ENCODE results near the gene OR7C1. TPM values are rescaled to one million over a fixed set of nuclear protein-coding genes. Genes with fewer than 3 reads are reported as not detected.
"Not testable (repeated sequence)": the region's sequence is repeated elsewhere in the genome, so short reads cannot be mapped to it uniquely, and the experiment has no call there.

OR7C1 gene
- total and polyA plus RNA-seq, 2 experiments from 2014 or later, result 0.03 TPM; not detected in 1

DNA sequence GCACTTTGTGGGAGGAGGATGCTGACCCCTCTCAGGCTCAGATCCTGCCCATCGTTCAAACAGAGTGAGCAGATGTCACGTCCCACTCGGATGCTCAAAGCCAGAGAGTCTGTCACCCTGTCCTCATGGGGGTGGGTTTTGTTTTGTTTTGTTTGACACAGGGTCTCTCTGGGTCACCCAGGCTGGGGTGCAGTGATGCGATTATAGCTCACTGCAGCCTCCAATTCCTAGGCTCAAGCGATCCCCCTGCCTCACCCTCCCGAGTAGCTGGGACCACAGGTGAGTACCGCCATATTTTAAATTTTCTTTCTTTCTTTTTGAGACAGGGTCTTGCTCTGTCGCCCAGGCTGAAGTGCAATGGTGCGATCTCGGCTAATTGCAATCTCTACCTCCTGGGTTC, 60.6 kb downstream of the OR7C1 start (continued):
- TF ChIP-seq, protein P1, sequence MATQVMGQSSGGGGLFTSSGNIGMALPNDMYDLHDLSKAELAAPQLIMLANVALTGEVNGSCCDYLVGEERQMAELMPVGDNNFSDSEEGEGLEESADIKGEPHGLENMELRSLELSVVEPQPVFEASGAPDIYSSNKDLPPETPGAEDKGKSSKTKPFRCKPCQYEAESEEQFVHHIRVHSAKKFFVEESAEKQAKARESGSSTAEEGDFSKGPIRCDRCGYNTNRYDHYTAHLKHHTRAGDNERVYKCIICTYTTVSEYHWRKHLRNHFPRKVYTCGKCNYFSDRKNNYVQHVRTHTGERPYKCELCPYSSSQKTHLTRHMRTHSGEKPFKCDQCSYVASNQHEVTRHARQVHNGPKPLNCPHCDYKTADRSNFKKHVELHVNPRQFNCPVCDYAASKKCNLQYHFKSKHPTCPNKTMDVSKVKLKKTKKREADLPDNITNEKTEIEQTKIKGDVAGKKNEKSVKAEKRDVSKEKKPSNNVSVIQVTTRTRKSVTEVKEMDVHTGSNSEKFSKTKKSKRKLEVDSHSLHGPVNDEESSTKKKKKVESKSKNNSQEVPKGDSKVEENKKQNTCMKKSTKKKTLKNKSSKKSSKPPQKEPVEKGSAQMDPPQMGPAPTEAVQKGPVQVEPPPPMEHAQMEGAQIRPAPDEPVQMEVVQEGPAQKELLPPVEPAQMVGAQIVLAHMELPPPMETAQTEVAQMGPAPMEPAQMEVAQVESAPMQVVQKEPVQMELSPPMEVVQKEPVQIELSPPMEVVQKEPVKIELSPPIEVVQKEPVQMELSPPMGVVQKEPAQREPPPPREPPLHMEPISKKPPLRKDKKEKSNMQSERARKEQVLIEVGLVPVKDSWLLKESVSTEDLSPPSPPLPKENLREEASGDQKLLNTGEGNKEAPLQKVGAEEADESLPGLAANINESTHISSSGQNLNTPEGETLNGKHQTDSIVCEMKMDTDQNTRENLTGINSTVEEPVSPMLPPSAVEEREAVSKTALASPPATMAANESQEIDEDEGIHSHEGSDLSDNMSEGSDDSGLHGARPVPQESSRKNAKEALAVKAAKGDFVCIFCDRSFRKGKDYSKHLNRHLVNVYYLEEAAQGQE (IDR thresholded peaks at IDR 0.05; ENCODE audit: unreplicated experiment), result no peak
- TF ChIP-seq EZH2 (IDR thresholded peaks at IDR 0.05; ENCODE audit: low read depth, unreplicated experiment), result no peak
- no peak for TF ChIP-seq STAT1 (IDR thresholded peaks at IDR 0.05; ENCODE audit: unreplicated experiment)

DNA sequence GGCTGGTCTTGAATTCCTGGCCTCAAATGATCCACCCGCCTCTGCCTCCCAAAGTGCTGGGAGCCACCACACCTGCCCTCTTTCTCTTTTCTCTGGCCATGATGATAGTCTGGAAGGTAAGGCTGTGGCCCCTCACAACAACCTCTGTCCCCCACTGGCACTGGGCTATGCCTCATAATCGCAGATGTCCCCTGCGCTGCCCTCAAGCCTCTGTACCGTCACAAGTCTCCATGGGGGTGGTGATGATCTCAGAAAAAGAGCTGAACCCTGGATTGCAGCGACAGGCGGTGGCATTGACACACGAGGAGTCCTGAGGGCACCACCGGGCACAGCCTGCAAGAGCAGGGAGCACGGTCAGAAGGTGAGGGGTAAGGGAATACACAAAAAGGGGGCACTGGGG, 61.3 kb downstream of the OR7C1 start:
- Mint-ChIP-seq H3K36me3 (ENCODE audit: low read depth) (peaks cover 16% of the 10 kb centered on the region; the same call in 2 of the 3 replicates), H3K27me3 (ENCODE audit: insufficient read depth, low read depth, poor library complexity) (peaks cover 13% of the 10 kb centered on the region)
- not testable (repeated sequence) for H3F3A ChIP-seq (replicated peaks; ENCODE audit: low read depth); ATAC-seq; H3K9me2 ChIP-seq (ENCODE audit: insufficient read depth); H4K20me1 ChIP-seq (replicated peaks; ENCODE audit: insufficient read depth); H3K36me3 ChIP-seq (ENCODE audit: insufficient read depth); H3K27ac Mint-ChIP-seq; H3K79me2 ChIP-seq (replicated peaks; ENCODE audit: insufficient read depth); H3K4me3 Mint-ChIP-seq; H3K27ac ChIP-seq (ENCODE audit: low read depth); H3K4me2 ChIP-seq; H3K4me3 ChIP-seq; H3K9me3 Mint-ChIP-seq; H3K4me1 Mint-ChIP-seq; H2AFZ ChIP-seq; H3K27me3 ChIP-seq (ENCODE audit: insufficient read depth); H3K4me1 ChIP-seq (ENCODE audit: insufficient read depth); DNase-seq (ENCODE audit: low spot score)

DNA sequence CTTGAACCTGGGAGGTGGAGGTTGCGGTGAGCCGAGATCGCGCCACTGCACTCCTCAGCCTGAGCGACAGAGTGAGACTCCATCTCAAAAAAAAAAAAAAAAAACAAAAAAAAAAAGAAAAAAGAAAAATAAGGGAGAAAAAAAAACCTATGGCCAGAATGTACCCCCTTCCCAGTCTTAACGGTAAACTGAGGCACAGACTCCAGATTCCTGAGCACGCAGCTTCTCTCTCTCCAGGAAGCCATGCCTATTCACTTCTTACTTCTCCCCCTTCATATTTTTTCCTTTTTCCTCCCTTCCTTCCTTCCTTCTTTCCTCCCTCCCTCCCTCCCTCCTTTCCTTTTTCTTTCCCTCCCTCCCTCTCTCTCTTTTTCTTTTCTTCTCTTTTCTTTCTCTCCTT, 62.0 kb downstream of the OR7C1 start:
- peaks cover 3% of the 10 kb centered on the region; the same call in 1 of the 2 replicates for H3K27me3 ChIP-seq (ENCODE audit: insufficient read depth)
- H3K36me3 ChIP-seq (ENCODE audit: insufficient read depth), result no peaks in the 10 kb centered on the region
- Mint-ChIP-seq H3K4me1 (peaks cover 3% of the 10 kb centered on the region), H3K27me3 (ENCODE audit: insufficient read depth, low read depth, poor library complexity) (peaks cover 13% of the 10 kb centered on the region), H3K9me3 (no peaks in the 10 kb centered on the region; the same call in 2 of the 3 replicates), H3K36me3 (ENCODE audit: low read depth) (peaks cover 20% of the 10 kb centered on the region; the same call in 2 of the 3 replicates), H3K4me3 (no peak overlapping the region), H3K27ac (no peak overlapping the region)
- no peak overlapping the region for H3K4me3 ChIP-seq
- no peaks in the 10 kb centered on the region for H4K20me1 ChIP-seq (replicated peaks; ENCODE audit: insufficient read depth)
- no peak for ATAC-seq
- no peaks in the 10 kb centered on the region for H3K79me2 ChIP-seq (replicated peaks; ENCODE audit: insufficient read depth)
- H3F3A ChIP-seq (replicated peaks; ENCODE audit: low read depth), result no peaks in the 10 kb centered on the region
- H3K4me2 ChIP-seq, result no peak overlapping the region
- H3K9me2 ChIP-seq (ENCODE audit: insufficient read depth), result no peaks in the 10 kb centered on the region
- no peaks in the 10 kb centered on the region; the same call in 1 of the 2 replicates for H3K4me1 ChIP-seq (ENCODE audit: insufficient read depth)
- H3K27ac ChIP-seq (ENCODE audit: low read depth), result no peak overlapping the region
- no peak for DNase-seq (ENCODE audit: low spot score)
- no peak overlapping the region for H2AFZ ChIP-seq
- TF ChIP-seq, protein P2, sequence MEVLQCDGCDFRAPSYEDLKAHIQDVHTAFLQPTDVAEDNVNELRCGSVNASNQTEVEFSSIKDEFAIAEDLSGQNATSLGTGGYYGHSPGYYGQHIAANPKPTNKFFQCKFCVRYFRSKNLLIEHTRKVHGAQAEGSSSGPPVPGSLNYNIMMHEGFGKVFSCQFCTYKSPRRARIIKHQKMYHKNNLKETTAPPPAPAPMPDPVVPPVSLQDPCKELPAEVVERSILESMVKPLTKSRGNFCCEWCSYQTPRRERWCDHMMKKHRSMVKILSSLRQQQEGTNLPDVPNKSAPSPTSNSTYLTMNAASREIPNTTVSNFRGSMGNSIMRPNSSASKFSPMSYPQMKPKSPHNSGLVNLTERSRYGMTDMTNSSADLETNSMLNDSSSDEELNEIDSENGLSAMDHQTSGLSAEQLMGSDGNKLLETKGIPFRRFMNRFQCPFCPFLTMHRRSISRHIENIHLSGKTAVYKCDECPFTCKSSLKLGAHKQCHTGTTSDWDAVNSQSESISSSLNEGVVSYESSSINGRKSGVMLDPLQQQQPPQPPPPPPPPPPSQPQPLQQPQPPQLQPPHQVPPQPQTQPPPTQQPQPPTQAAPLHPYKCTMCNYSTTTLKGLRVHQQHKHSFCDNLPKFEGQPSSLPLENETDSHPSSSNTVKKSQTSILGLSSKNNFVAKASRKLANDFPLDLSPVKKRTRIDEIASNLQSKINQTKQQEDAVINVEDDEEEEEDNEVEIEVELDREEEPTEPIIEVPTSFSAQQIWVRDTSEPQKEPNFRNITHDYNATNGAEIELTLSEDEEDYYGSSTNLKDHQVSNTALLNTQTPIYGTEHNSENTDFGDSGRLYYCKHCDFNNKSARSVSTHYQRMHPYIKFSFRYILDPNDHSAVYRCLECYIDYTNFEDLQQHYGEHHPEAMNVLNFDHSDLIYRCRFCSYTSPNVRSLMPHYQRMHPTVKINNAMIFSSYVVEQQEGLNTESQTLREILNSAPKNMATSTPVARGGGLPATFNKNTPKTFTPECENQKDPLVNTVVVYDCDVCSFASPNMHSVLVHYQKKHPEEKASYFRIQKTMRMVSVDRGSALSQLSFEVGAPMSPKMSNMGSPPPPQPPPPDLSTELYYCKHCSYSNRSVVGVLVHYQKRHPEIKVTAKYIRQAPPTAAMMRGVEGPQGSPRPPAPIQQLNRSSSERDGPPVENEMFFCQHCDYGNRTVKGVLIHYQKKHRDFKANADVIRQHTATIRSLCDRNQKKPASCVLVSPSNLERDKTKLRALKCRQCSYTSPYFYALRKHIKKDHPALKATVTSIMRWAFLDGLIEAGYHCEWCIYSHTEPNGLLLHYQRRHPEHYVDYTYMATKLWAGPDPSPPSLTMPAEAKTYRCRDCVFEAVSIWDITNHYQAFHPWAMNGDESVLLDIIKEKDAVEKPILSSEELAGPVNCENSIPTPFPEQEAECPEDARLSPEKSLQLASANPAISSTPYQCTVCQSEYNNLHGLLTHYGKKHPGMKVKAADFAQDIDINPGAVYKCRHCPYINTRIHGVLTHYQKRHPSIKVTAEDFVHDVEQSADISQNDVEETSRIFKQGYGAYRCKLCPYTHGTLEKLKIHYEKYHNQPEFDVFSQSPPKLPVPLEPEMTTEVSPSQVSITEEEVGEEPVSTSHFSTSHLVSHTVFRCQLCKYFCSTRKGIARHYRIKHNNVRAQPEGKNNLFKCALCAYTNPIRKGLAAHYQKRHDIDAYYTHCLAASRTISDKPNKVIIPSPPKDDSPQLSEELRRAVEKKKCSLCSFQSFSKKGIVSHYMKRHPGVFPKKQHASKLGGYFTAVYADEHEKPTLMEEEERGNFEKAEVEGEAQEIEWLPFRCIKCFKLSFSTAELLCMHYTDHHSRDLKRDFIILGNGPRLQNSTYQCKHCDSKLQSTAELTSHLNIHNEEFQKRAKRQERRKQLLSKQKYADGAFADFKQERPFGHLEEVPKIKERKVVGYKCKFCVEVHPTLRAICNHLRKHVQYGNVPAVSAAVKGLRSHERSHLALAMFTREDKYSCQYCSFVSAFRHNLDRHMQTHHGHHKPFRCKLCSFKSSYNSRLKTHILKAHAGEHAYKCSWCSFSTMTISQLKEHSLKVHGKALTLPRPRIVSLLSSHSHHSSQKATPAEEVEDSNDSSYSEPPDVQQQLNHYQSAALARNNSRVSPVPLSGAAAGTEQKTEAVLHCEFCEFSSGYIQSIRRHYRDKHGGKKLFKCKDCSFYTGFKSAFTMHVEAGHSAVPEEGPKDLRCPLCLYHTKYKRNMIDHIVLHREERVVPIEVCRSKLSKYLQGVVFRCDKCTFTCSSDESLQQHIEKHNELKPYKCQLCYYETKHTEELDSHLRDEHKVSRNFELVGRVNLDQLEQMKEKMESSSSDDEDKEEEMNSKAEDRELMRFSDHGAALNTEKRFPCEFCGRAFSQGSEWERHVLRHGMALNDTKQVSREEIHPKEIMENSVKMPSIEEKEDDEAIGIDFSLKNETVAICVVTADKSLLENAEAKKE (CRISPR knock-in tag; IDR thresholded peaks at IDR 0.05), result no peak
- TF ChIP-seq EZH2phosphoT487 (IDR thresholded peaks at IDR 0.05; ENCODE audit: unreplicated experiment) (no peak), POLR2AphosphoS5 (IDR thresholded peaks at IDR 0.05; ENCODE audit: low read depth) (no peak), ZNF331 (CRISPR knock-in tag; IDR thresholded peaks at IDR 0.05; ENCODE audit: low read depth) (no peak), ZNF114 (CRISPR knock-in tag; IDR thresholded peaks at IDR 0.05) (no peak)

All from GM23338 (cell line).